ENCODE results near the gene APBB2.

DNA sequence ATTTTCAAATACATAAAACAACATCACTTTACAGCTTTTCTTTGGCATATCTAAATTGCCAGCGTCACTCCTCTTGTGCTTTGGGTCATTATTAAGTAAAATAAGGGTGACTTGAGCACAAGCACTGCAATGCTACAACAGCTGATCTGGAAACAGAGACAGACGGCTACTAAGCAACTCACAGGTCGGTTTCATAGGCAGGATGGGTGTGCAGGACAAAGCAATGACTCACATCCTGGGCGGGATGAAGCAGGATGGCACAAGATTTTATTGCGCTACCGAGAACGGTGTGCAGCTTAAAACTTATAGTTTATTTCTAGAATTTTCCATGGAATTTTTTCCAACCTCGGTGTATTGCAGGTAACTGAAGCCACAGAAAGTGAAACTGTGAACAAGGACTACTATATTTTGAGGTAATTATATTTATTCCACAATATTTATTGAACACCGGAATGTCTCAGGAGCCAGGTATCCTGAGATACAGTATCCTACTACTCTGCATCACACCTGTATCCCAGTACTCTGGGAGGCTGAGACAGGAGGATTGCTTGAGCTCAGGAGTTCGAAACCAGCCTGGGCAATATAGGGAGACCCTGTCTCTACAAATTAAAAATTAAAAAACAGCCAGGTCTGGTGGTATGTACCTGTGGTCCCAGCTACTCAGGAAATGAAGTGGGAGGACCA lies 215.5 kb downstream of the APBB2 start:
- TF ChIP-seq, protein P1, sequence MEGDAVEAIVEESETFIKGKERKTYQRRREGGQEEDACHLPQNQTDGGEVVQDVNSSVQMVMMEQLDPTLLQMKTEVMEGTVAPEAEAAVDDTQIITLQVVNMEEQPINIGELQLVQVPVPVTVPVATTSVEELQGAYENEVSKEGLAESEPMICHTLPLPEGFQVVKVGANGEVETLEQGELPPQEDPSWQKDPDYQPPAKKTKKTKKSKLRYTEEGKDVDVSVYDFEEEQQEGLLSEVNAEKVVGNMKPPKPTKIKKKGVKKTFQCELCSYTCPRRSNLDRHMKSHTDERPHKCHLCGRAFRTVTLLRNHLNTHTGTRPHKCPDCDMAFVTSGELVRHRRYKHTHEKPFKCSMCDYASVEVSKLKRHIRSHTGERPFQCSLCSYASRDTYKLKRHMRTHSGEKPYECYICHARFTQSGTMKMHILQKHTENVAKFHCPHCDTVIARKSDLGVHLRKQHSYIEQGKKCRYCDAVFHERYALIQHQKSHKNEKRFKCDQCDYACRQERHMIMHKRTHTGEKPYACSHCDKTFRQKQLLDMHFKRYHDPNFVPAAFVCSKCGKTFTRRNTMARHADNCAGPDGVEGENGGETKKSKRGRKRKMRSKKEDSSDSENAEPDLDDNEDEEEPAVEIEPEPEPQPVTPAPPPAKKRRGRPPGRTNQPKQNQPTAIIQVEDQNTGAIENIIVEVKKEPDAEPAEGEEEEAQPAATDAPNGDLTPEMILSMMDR (IDR thresholded peaks at IDR 0.05), result no peak
- no peak for TF ChIP-seq POLR2A (IDR thresholded peaks at IDR 0.05)

Measured in heart left ventricle (tissue), 13 donors.